WI38 (cell line): ENCODE results near the gene FNDC3B.

ENCODE experiments used
- H3K4me3 ChIP-seq: 2 replicates; pipeline ENCODE4 v1.5.1; 2011; ENCODE audit warnings: low read depth, mild to moderate bottlenecking, control low read depth, low read length
- TF ChIP-seq, protein P1 (sequence below): IDR thresholded peaks from 2 replicates; pipeline ENCODE4 v1.5.1; 2012; ENCODE audit warnings: low read depth, mild to moderate bottlenecking, control low read depth, low read length

Gene FNDC3B

GRCh38 chr3:172197344-172197743 lies 158.0 kb downstream of the FNDC3B start:
- TF ChIP-seq, protein P1, sequence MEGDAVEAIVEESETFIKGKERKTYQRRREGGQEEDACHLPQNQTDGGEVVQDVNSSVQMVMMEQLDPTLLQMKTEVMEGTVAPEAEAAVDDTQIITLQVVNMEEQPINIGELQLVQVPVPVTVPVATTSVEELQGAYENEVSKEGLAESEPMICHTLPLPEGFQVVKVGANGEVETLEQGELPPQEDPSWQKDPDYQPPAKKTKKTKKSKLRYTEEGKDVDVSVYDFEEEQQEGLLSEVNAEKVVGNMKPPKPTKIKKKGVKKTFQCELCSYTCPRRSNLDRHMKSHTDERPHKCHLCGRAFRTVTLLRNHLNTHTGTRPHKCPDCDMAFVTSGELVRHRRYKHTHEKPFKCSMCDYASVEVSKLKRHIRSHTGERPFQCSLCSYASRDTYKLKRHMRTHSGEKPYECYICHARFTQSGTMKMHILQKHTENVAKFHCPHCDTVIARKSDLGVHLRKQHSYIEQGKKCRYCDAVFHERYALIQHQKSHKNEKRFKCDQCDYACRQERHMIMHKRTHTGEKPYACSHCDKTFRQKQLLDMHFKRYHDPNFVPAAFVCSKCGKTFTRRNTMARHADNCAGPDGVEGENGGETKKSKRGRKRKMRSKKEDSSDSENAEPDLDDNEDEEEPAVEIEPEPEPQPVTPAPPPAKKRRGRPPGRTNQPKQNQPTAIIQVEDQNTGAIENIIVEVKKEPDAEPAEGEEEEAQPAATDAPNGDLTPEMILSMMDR: no peak

DNA sequence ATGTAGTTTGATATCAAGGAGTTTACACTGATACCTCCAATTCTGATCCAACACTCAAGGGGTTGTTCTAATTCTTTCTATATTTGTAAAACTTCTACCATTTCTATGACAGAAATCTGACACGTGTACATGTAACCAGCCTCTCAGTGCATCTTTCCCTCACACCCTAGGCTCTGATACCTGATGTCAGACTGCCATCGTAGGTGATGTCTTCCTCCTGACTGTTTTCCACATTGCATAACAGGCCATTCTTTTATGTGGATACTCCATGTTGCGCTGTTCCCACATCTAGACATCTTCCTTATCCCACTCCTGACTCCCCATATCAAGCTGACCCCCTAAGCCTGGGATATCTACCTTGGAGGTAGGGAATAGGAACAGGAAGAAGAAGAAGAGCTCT lies 159.1 kb downstream of the FNDC3B start:
- TF ChIP-seq, protein P1: no peak
- H3K4me3 ChIP-seq: no peak overlapping the region

More at GRCh38 chr3:172197344-172197743, 158.0 kb downstream of the FNDC3B start:
- no peak overlapping the region for H3K4me3 ChIP-seq

DNA sequence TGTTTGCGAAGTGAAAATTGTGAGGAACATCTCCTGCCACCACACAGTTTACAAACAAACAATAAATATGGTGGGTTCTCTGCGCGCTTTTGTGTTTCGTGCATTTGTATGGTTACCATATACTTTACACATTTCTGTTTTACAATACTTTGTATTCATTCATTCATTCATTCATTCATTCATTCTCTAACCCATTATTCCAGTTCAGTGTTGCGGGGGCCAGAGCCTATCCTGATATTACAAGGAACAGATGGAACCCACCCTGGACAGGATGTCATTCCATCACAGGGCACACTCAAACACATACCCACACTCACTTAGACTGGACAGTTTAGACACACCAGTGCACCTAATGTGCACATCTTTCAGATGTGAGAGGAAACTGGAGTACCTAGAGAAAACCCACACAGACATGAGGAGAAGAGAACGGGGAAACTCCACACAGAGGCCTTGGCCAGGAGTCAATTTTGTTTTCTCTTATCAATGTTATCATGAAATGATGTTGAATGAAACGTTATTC lies 160.5 kb downstream of the FNDC3B start:
- TF ChIP-seq, protein P1: no peak
- H3K4me3 ChIP-seq: no peak overlapping the region

- TF ChIP-seq, protein P1: no peak
Observed at GRCh38 chr3:172201136-172201869, 161.9 kb downstream of the FNDC3B start.

DNA sequence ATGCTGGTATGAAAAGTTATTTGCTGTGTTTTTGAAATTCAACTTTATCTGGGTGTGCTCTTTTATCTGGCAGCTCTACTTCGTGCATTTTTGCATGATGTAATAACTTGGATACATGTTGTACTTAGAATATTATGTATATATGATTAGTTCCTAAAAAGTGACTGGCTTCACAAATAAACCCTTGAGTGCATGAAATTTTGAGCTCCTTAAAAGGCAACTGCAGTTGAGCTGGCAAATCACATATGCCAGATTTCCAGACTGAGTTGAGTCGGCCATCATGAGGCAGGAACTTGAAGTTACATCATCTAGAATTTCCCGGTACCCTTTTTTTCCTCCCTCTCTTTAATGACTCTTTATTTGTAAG lies 162.5 kb downstream of the FNDC3B start:
- TF ChIP-seq, protein P1: no peak
- no peak overlapping the region for H3K4me3 ChIP-seq

More at GRCh38 chr3:172201136-172201869, 161.9 kb downstream of the FNDC3B start:
- H3K4me3 ChIP-seq: no peak overlapping the region

- TF ChIP-seq, protein P1: no peak
- no peak overlapping the region for H3K4me3 ChIP-seq
Observed at GRCh38 chr3:172202797-172203196, 163.4 kb downstream of the FNDC3B start.

DNA sequence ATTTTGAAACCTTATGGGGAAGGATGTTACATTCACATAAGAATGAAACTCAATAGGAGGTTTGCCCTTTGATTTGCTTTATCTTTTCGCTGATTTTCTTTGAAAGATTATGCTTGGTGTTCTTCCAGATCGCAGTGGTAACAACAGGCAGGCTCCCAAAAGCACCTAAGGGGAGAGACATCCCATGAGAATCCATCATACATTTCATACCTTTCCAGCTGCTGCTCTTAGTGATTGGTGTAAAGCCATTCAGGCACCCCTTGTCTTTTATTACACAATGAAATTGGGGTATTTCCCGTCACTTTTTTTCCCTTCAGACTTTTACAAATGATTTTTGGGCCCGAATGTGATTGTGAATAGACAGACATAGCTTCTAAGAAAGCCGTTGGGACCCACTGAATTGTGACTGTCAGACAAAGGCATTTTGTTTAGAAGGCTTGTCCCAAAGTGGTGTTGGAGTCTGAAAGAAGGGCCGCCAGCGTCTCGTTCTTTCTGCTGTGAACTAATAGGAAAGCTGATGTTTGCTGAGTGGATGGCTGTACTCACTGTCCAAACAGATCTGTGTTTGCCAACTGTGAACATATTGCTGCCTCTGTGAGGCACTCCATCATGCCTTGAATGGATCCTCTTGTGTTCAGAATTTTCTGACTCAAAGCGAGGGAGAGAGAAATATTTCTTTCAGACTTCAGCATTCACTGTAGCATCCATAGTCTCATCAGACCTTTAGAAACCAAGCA lies 164.3 kb downstream of the FNDC3B start:
- H3K4me3 ChIP-seq: no peak overlapping the region
- TF ChIP-seq, protein P1: no peak
